Loucy (cell line): ENCODE results near the gene EPN2.

Experiments
- CTCF ChIP-seq: fragments of 200-600 bp; sonication (generic); conservative IDR thresholded peaks from 2 replicates; pipeline ENCODE4 v1.5.1; 2014; ENCODE audit warnings: mild to moderate bottlenecking, antibody characterized with exemption, low read length
- EZH2phosphoT487 ChIP-seq: fragments of 200-600 bp; IDR thresholded peaks from 2 replicates; pipeline ENCODE4 v1.6.1; 2018; ENCODE audit warnings: antibody characterized with exemption, mild to moderate bottlenecking, moderate library complexity, borderline replicate concordance

GRCh38 chr17:19268611-19269010 lies 31.4 kb downstream of the EPN2 start:
- no peak for TF ChIP-seq CTCF
- no peak for TF ChIP-seq EZH2phosphoT487
